HCT116 (cell line): ENCODE data around the gene KLF3. TPM values are rescaled to one million over a fixed set of nuclear protein-coding genes. Genes with fewer than 3 reads are reported as not detected.

Experiments used
- ATAC-seq: fragments of 200-7000 bp; cut with Tn5 transposase; 2 replicates; pipeline ENCODE4 v1.9.1; 2020; ENCODE audit warnings: mild to moderate bottlenecking, moderate library complexity
- BruUV-seq: library from RNA; stranded (reverse); fragments of 400-500 nt; replicated peaks from 2 replicates; lab custom pipeline; 2021; lab: Mats Ljungman, UMichigan
- CTCF ChIA-PET: fragments of 300-600 bp; sonication (Branson Sonifier 250); formaldehyde crosslinking; loops from one replicate; lab custom pipeline; 2021; ENCODE audit warnings: antibody characterized with exemption; lab: Charles Lee
- POLR2A ChIA-PET: fragments of 300-600, 350-600 bp; sonication (Branson Sonifier 250); formaldehyde crosslinking; loops from one replicate; lab custom pipeline; 2021; ENCODE audit warnings: antibody characterized with exemption; lab: Charles Lee
- RAD21 ChIA-PET, 2 experiments: fragments of 300-600 bp; sonication (Branson Sonifier 250); formaldehyde crosslinking; loops; one replicate each; lab custom pipeline; 2023; ENCODE audit warnings: low total read pairs in 2 of 2; ENCODE audit not compliant: uncharacterized antibody in 2 of 2, unreplicated experiment in 2 of 2, low non-redundant PET in 1 of 2; lab: Charles Lee
- DNase-seq: peaks from one replicate; pipeline ENCODE4 v3.0.0-alpha.2; 2010; ENCODE audit warnings: low read depth, low spot score
- H2AFZ ChIP-seq: fragments of 200-600 bp; shearing (Covaris generic), sonication (generic); 2 replicates; pipeline ENCODE4 v1.6.1; 2017; ENCODE audit warnings: low read depth, mixed run types, mixed read lengths, antibody characterized with exemption, low read length; ENCODE audit not compliant: poor library complexity, severe bottlenecking
- H3K27ac ChIP-seq: 2 replicates; pipeline ENCODE4 v1.5.1; 2012; ENCODE audit warnings: low read depth, low read length
- H3K27me3 ChIP-seq: fragments of 200-600 bp; sonication (generic); 2 replicates; pipeline ENCODE4 v1.6.1; 2016; ENCODE audit warnings: mixed run types, low read length, mixed read lengths; ENCODE audit not compliant: insufficient read depth
- H3K36me3 ChIP-seq, 2 experiments: fragments of 200-500 bp in 1 of 2; fragments of 200-600 bp in 1 of 2; sonication (Bioruptor generic) in 1 of 2; sonication (generic) in 1 of 2; 2 replicates each; pipeline versions ENCODE4 v1.5.1 to v1.6.1; 2014 to 2016; ENCODE audit warnings: low read length in 2 of 2, inconsistent platforms in 1 of 2, mixed read lengths in 1 of 2, mixed run types in 1 of 2; ENCODE audit not compliant: insufficient read depth in 2 of 2, control insufficient read depth in 1 of 2
- H3K4me1 ChIP-seq, 2 experiments: fragments of 200-600 bp in 1 of 2; sonication (generic) in 1 of 2; 2 replicates each; pipeline versions ENCODE4 v1.5.1 to v1.6.1; 2012 to 2017; ENCODE audit warnings: low read length in 2 of 2, inconsistent platforms in 1 of 2, mild to moderate bottlenecking in 1 of 2, mixed read lengths in 1 of 2, mixed run types in 1 of 2, moderate library complexity in 1 of 2; ENCODE audit not compliant: insufficient read depth in 2 of 2, control insufficient read depth in 1 of 2
- H3K4me2 ChIP-seq: fragments of 200-600 bp; sonication (generic); 2 replicates; pipeline ENCODE4 v1.6.1; 2017; ENCODE audit warnings: mixed run types, low read length, mixed read lengths
- H3K4me3 ChIP-seq, 2 experiments: fragments of 200-600 bp in 1 of 2; sonication (generic) in 1 of 2; replicated peaks in 1 of 2; 2 replicates each; pipeline ENCODE4 v1.5.1; 2011 to 2016; ENCODE audit warnings: low read length in 2 of 2, control low read depth in 1 of 2, low read depth in 1 of 2, mild to moderate bottlenecking in 1 of 2, mixed read lengths in 1 of 2, mixed run types in 1 of 2
- H3K79me2 ChIP-seq: fragments of 200-600 bp; sonication (generic); 2 replicates; pipeline ENCODE4 v1.6.1; 2017; ENCODE audit warnings: mild to moderate bottlenecking, mixed run types, low read length, moderate library complexity, mixed read lengths; ENCODE audit not compliant: insufficient read depth
- H3K9ac ChIP-seq: fragments of 200-600 bp; sonication (generic); 2 replicates; pipeline ENCODE4 v1.6.1; 2016; ENCODE audit warnings: low read length, mixed read lengths
- H3K9me2 ChIP-seq: fragments of 200-600 bp; sonication (generic), shearing (Covaris generic); 2 replicates; pipeline ENCODE4 v1.6.1; 2017; ENCODE audit warnings: mixed run types, mild to moderate bottlenecking, moderate library complexity; ENCODE audit not compliant: insufficient read depth
- H3K9me3 ChIP-seq, 2 experiments: fragments of 200-500 bp in 1 of 2; fragments of 200-600 bp in 1 of 2; sonication (Bioruptor generic) in 1 of 2; sonication (generic) in 1 of 2; 2 replicates each; pipeline ENCODE4 v1.6.1; 2014 to 2017; ENCODE audit warnings: low read length in 2 of 2, mixed read lengths in 2 of 2, inconsistent platforms in 1 of 2, low read depth in 1 of 2, mild to moderate bottlenecking in 1 of 2, mixed run types in 1 of 2, moderate library complexity in 1 of 2; ENCODE audit not compliant: control insufficient read depth in 1 of 2, insufficient read depth in 1 of 2
- H4K20me1 ChIP-seq: fragments of 200-600 bp; sonication (generic), shearing (Covaris generic); 2 replicates; pipeline ENCODE4 v1.6.1; 2017; ENCODE audit warnings: mixed run types, mild to moderate bottlenecking, moderate library complexity; ENCODE audit not compliant: insufficient read depth
- ELF1 ChIP-seq: IDR thresholded peaks from 2 replicates; pipeline ENCODE4 v1.6.1; 2012; ENCODE audit warnings: low read depth, borderline replicate concordance
- FOSL1 ChIP-seq: IDR thresholded peaks from 2 replicates; pipeline ENCODE4 v1.6.1; 2012; ENCODE audit warnings: low read depth
- POLR2A ChIP-seq: IDR thresholded peaks from 2 replicates; pipeline ENCODE4 v1.7.0; 2011; ENCODE audit warnings: borderline replicate concordance; ENCODE audit not compliant: insufficient read depth, insufficient read length; ENCODE audit errors: extremely low read depth
- SIN3A ChIP-seq: IDR thresholded peaks from 2 replicates; pipeline ENCODE4 v1.6.1; 2012; ENCODE audit warnings: low read depth
- intact Hi-C: fragments of 100-400 bp; cut with micrococcal nuclease; formaldehyde crosslinking; loops from 2 replicates; pipeline ENCODE4 v1.10.0; 2022
- total RNA-seq: library from RNA; stranded (reverse); gene quantifications from one replicate; pipeline ENCODE4 v1.2.1, GENCODE V29; 2021; ENCODE audit not compliant: unreplicated experiment
- TF ChIP-seq, protein P1 (sequence below): IDR thresholded peaks from 2 replicates; pipeline ENCODE4 v1.6.1; 2012
- TF ChIP-seq, protein P2 (sequence below): IDR thresholded peaks from 2 replicates; pipeline ENCODE4 v1.6.1; 2012; ENCODE audit warnings: low read depth

Gene KLF3
- total RNA-seq, 1 experiment from 2014 or later = 44.2 TPM

DNA sequence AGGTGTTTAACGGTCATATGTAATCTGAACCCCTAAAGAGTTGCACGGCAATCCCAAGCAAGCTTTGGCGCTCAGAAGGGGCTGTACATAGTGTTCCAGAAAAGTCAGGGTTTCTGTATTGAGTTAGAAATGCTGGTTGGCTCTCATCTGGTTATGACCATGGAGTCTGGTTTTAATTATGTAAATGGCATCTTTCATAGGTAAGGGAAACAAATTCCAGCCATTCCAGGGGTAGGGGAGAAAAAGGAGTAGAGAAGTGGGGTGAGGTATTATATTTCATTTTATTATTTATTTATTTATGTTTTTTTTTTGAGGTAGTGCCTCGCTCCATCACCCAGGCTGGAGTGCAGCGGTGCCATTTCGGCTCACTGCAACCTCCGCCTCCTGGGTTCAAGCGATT, 15.9 kb downstream of the KLF3 start:
- CTCF ChIA-PET = no interaction called here
- ATAC-seq (no peak), DNase-seq (no peak)
- Histone ChIP-seq H3K79me2 (peaks cover 93% of the 10 kb centered on the region), H3K27ac (no peak overlapping the region), H3K4me3 (no peak overlapping the region), H3K36me3 (peaks cover 3 to 19% of the 10 kb centered on the region in 2 experiments; a peak in 3 of 4 replicates), H3K27me3 (no peaks in the 10 kb centered on the region), H3K9ac (no peak overlapping the region), H4K20me1 (peaks cover 7% of the 10 kb centered on the region; the same call in 1 of the 2 replicates)
- POLR2A ChIA-PET = no interaction called here
- TF ChIP-seq FOSL1 (no peak), ELF1 (no peak), SIN3A (no peak), POLR2A (no peak)
- TF ChIP-seq, protein P1, sequence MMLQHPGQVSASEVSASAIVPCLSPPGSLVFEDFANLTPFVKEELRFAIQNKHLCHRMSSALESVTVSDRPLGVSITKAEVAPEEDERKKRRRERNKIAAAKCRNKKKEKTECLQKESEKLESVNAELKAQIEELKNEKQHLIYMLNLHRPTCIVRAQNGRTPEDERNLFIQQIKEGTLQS = no peak
- TF ChIP-seq, protein P2, sequence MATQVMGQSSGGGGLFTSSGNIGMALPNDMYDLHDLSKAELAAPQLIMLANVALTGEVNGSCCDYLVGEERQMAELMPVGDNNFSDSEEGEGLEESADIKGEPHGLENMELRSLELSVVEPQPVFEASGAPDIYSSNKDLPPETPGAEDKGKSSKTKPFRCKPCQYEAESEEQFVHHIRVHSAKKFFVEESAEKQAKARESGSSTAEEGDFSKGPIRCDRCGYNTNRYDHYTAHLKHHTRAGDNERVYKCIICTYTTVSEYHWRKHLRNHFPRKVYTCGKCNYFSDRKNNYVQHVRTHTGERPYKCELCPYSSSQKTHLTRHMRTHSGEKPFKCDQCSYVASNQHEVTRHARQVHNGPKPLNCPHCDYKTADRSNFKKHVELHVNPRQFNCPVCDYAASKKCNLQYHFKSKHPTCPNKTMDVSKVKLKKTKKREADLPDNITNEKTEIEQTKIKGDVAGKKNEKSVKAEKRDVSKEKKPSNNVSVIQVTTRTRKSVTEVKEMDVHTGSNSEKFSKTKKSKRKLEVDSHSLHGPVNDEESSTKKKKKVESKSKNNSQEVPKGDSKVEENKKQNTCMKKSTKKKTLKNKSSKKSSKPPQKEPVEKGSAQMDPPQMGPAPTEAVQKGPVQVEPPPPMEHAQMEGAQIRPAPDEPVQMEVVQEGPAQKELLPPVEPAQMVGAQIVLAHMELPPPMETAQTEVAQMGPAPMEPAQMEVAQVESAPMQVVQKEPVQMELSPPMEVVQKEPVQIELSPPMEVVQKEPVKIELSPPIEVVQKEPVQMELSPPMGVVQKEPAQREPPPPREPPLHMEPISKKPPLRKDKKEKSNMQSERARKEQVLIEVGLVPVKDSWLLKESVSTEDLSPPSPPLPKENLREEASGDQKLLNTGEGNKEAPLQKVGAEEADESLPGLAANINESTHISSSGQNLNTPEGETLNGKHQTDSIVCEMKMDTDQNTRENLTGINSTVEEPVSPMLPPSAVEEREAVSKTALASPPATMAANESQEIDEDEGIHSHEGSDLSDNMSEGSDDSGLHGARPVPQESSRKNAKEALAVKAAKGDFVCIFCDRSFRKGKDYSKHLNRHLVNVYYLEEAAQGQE = no peak
- TF ChIP-seq, all 23 proteins: peak for 0
- no TSS peak for BruUV-seq
- no peaks in the 10 kb centered on the region for H3K9me2 ChIP-seq
- RAD21 ChIA-PET = no interaction called here
- H3K4me1 ChIP-seq = peaks cover 10 to 11% of the 10 kb centered on the region in 2 experiments
- H2AFZ ChIP-seq = no peak overlapping the region
- H3K9me3 ChIP-seq = no peaks in the 10 kb centered on the region
- intact Hi-C loops = no loop called here
- no peak overlapping the region for H3K4me2 ChIP-seq
